Stimulated activated CD8-positive, alpha-beta memory T cell treated with anti-CD3 and anti-CD28 coated beads, Interleukin-4, amount 100 ng/mL, for 4 hours (primary cell): ENCODE data around the gene FAM229A.
A peak's percentile ranks its signal among the peaks of the same experiment; 100 is the strongest.
"Not testable (repeated sequence)": the region's sequence is repeated elsewhere in the genome, so short reads cannot be mapped to it uniquely, and the experiment has no call there.

Source experiments
- DNase-seq, 2 donors: peaks; one replicate each; pipeline ENCODE4 v3.0.0-alpha.2; 2020; ENCODE audit warnings: low read depth in 2 of 2, low spot score in 1 of 2

Gene FAM229A, protein sequence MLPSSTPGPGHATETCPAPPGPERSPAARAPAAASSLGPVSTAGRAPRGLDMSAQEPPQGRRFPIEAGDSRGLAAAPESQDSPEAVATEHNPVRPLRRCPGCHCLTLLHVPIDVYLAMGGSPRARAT

DNA sequence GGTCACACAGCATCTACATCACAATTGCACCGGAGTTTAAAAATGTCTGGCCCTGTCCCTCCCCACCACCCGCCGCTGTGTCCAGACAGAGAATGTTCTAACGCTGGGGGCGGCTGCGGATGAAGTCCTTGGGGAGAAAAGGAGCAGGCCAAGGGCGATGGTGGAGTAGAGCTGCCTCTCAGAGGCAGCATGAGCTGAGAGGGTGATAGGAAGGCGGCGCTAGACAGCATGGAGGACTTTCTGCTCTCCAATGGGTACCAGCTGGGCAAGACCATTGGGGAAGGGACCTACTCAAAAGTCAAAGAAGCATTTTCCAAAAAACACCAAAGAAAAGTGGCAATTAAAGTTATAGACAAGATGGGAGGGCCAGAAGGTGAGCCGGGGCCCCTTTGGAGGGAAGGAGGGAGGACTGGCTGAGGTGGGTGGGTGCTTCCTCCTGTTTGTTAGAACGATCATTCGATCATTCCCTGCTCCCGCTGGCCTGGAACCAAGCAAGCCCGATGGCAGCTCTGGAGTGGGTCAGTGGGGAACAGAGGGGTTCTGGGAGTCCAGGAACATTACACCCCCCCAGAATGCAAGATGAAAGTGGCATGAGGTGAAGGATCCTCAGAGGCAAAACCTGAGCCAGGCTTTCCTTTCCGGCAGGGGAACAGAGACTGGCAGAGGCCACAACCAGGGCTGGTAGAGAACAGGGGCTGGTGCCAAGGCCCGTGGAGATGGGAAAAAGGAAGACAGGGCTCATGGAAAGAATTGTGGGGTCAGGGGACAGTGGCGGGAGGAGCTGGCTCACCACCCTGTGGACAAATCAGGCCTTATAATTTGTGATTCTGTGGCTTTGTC, at the start of gene FAM229A, which contains the start of gene TSSK3:
Gene FAM229A, minus strand, starts transcription at position 12 of the 840 bp plus-strand sequence. CDS start 394 bp downstream, outside the sequence.
Gene TSSK3, plus strand, starts transcription at position 66 of the 840 bp plus-strand sequence. Its CDS starts 163 bp downstream, at position 229.
- DNase-seq, result no peak

DNA sequence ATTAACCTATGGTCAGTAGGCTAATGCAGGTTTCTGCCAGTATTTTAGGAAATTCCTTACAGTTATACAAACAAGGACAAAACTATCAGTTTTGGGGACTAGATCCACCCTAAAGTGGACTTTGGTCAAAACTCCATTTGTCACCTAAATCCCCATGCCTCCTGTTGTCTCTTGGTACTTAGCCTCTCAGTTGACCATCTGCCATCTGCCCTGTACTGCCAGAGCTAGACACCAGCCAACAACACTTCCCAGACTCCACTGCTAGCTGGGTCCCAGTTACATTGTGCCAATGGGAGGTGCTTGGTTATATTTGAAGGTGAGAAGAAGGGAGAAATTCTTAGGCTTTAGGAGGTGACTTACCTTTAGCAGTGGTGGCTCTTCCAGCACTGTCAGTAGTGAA, 49.0 kb upstream of the FAM229A start:
- DNase-seq, result no peak

DNA sequence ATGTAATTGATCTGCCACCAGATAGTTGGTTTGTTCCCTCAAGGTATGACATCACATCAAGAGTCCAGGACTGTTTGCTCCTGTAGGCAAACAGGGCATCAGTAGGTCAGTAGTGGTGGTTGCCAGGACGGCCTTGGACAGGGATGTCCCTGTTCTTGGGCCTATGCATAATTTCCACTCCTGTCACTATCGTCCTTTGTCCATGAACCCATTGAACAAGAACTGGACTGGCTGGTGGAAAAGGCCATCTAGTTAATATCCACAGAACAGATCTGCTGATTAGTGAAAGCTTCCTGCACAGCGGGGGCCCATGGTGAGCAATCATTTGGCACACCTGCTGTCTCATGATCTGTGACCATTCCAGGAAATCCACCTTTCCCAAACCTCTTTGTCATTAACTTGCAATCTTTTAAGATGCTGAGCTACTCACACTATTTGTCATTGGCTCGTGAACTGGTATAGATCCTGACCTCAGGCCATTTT, 44.4 kb upstream of the FAM229A start:
- DNase-seq, result no peak

DNA sequence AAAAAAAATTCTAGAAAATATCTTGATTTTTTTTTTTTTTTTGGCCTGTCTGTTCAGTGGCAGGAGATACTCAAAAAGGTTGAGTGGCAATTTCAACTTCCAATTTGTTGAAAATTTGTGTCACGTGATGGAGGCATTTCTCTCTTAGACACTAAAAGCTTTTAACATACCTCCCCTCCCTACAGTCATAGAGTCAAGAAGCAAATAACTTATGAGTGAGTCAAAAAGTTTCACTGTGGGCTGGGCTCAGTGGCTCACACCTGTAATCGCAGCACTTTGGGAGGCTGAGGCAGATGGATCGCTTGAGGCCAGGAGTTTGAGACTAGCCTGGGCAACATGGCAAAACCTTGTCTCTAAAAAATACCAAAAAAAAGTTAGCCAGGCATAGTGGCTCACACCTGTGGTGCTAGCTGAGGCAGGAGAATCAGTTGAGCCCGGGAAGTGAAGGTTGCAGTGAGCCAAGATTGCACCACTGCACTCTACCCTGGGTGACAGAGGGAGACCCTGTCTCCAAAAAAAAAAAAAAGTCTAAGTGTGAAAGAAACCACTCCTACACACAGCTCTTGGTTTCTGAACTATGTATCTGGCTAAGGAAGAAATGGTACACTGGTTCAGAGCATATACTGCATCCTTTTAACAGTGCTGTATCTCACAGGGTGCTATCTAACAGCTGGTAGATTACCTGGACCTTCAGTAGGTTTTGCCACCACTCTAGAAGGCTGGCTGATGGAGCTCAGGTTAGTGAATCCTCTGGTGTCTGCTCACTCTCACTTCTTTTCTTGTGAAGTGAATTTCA, 43.6 kb upstream of the FAM229A start:
- no peak for DNase-seq

DNA sequence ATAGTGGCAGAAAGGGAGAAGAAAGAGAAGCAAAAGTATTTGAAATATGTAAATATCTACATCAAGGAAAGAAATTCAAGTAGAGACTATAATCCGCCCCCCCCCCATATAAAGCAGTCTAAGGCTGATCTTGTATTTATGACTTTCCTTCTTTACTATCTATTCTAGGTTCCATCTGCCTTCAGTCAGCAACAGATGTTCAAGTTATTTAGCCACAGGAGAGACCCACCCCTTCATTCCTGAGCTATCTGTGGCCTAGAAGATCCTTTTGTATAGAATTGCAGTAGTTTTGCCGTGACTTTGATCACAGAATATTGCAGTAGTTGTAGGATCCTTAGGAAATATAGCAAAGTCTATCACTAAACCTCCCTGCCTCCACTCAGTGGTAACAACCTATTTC, 42.7 kb upstream of the FAM229A start:
- no peak for DNase-seq

DNA sequence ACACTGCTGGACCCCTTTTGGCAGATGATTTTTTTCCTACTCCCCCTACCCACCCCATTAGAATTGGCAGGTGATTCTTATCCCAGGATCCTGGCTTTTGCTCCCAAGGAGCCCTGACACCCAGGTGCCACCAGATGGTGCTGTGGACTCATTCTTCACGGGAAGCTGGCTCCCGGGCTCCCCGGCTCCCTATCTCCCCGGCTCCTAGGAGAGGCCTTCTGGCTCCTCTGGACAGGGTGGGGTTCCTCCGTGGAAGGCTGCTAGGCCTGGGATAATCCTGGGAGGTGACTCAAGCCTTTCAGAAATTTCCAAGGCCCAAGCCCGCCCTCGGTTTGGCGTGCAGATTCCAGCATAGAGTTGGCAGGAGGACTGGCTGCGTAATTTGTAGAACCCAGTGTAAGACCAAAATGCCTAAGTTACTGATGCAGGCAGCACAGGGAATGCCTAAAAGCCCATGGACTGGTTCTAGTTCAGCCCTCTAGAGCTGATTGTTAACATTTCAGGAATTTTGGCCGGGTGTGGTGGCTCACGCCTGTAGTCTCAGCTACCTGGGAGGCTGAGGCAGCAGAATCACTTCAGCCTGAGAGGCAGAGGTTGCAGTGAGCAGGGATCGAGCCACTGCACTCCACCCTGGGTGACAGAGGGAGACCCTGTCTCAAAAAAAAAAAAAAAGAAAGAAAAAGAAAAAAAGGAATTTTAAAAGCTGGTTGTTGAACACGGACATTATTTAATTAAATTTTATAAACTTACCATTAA, 38.8 kb upstream of the FAM229A start:
- peak; percentile 2 to 14 for DNase-seq

DNA sequence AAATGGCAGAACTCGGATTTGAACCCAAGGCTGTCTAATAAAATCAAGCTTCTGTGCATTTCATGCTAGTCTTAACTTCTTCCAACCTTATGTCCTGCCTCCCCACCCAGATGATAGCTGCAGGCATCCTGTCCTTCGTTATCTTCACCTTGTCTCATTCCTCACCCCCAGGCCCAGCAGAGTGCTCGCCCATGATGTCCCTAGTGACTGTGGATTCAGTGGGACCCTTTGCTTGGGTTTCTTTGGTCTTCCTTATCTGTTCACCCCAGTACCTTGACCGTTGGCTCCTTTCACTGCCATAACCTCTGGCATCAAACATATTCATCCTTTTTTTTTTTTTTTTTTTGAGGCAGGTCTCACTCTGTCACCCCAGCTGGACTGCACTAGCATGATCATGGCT, 37.6 kb upstream of the FAM229A start:
- DNase-seq, result no peak

DNA sequence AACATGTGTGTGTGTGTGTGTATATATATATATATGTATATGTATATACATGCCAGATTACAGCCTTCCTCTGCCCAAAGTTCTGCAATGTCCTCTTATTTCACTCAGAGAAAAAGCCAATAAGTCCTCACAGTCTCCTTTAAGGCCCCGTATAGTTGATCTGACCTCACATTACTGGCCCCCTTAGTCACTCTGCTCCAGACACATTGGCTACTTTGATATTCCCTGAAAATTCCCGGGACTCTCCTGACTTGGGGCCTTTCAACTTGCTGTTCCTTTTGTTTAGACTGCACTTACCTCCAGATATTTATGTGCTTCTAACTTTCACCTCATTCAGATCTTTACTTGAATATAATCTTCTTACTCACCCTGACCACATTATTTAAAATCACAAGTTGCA, 36.1 kb upstream of the FAM229A start:
- no peak for DNase-seq

DNA sequence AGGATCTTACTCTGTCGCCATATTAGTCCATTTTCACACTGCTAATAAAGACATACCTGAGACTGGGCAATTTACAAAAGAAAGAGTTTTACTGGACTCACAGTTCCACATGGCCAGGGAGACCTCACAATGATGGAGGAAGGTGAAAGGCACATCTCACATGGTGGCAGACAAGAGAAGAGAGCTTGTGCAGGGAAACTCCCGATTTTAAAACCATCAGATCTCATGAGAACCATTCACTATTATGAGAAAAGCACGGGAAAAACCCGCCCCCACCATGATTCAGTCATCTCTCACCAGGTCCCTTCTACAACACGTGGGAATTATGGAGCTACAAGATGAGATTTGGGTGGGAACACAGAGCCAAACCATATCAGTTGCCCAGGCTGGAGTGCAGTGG, 34.2 kb upstream of the FAM229A start:
- DNase-seq, result not testable (repeated sequence)

DNA sequence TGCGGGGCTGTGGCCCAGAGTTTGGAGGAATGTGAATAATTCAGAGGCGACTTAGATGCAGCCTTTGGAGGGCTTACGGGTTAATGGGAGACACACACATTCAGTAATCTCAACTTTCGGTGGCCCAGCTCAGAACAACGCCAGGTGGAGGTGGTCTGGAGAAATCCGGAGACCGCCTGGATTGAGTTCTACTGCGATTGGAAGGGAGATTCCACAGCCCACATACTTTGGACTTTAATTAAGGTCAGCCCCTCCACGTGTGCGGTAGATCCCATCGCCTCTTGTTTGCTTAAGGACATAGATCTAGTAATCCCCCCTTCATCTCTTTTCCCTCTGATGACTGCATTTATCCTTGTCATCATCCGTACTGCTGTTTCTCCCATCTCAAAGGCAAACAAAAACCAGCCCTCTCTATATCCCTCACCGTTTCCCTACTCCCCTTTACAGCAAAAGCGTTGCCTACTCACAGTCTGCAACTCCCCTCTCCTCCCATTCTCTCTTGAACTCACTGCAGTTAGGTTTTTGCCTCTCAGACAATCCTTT, 32.7 kb upstream of the FAM229A start:
- no peak for DNase-seq

DNA sequence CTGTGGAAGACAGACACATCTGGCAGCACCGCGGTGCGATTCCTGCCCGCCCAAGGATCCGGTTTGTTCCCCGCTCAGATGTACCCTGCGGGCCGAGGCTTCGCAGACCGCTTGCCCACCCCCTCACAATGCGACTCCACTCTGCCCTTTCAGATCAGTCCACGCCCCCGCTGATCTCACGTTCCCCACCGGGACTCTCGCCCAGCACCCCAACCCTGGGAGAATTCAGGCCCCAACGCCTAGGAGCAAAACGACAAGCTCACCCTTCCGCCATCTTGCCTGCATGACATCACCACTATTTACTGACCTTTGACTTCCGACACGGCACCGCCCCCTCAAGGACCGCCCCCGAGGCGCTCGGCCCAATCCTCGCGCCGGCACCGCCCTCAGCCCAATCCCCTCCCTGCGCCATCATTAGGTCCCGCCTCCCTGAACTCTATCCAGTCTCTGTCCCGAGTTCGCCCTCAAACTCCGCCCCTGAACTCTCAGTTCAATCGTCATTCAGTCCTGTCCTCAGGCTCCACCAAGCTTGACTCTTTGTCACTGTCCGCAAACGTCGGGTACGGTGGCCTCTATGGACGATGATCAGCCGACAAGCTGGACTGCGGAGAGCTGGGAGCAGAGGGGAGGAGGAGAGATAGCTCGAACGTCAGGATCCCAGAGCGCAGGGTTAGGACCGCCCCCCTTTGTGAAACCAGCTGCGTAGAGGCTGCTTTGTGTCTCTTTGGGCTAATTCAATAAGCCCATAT, 32.0 kb upstream of the FAM229A start, which contains the start of gene BSDC1:
Gene BSDC1, minus strand, starts transcription at position 301 of the 749 bp plus-strand sequence. Its CDS starts 27 bp downstream, at position 274.
- peak; percentile 90 to 95 for DNase-seq

DNA sequence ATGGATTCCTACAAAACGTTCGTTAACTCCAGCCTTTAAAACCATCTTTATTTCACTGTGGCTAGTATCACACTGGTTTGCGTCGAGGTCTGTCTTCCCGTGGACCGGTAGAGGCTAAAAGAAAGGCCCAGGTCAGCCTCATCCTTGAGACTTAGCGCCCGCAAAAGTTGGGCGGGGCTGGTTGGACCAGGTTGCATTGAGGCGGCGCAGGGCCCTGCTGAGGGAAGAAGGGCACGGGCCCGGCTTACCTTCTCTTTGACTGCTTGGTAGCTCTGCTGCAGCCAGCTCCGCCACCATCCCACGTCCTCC, 31.5 kb upstream of the FAM229A start:
- DNase-seq, result peak in 1 of 2 donors; percentile 7

DNA sequence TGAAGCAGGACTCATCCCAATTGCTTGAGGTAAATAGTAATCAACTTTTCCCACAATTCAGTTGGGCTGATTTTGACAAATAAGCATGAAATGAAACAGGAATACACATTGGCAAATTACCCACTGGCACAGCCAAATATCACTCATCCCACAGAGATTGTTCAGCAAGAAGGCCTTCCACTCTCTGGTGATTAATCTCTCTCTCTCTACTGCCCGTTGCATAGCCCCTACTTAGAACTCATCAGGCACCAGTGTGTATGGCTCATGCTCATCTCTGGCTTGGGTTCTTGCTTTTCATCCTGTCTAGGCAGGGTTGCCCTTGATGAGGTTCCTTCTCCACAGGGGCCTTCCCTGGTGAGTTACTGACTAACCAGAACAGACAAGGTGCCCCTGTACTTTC, 30.9 kb upstream of the FAM229A start:
- DNase-seq, result no peak

DNA sequence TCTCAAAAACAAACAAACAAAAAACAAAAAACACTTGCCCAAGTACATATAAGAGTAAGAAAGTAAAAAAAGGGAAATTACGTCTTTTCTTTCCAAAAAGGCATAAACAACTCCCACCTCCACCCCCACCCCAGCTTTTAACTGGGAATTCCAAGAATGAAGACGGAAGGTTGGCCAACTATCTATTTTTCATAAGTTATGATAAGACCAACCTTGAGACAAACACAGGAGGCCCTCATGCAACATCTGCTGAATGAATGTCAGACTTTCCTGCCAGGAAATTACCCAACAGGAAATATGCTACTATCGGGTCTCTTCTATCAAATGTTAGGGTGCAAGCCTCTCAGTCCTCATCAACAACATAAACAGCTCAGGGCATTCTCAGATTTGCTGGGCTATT, 30.0 kb upstream of the FAM229A start:
- DNase-seq, result no peak

DNA sequence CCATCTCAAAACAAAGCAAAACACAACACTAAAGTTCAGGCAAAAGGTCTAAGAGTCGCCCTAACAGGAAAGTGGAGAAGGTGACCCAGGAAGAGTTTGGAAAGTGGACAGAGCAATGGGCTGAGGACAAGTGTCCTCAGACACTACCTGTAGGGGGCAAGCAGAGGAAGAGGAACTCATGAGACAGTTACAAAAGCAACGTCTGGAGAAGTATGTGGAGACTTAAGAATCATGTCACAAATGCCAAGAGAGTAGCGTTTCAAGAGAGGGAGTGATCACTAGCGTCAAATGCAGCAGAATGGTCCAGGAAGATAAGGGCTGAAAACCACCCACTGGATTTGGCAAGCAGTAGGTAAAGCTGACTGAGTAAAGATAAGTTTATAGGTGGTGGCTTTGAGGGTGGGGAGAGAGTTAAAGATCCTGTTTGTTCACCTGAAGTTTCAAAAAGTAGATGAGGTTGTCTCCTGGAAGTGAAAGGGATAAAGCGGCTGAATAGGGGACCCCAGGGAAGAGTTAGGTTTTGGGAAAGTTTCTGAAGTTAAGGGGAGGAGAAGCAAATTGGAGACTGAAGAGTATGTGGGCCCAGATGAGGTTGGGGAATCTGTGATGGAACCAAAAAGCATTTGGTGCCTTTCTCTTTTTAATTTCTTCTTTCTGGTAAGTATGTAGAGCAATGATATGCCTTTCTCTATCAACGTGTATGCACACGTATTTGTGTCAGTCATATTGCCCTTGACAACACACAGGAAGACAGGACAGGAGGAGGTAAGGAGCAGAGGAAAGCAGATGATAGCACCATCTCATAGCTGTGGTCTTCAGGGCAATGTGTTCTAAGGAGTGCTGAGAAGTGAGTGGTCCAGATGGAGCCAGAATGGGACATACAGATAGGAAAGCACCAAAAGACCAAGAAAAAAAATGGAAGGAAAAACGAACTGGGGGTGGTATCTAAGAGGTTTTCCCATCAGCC, 28.9 kb upstream of the FAM229A start:
- DNase-seq, result no peak

DNA sequence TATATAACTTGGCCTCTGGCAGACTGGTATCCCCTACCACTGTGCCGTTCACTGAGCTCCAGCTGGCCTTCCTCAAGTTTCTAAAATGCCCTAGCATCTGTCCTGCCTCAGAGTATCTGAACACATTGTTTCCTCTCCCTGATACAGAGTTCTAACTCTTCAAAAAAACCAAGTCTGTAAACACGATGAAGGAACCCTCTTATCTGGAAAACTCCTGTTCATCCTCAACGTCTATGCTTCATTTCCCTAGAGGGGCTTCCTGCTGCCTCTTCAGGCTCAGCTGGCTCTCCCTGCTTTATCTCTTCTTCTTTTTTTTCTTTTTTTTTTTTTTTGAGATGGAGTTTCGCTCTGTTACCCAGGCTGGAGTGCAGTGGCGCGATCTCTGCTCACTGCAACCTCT, 26.4 kb upstream of the FAM229A start:
- no peak for DNase-seq

DNA sequence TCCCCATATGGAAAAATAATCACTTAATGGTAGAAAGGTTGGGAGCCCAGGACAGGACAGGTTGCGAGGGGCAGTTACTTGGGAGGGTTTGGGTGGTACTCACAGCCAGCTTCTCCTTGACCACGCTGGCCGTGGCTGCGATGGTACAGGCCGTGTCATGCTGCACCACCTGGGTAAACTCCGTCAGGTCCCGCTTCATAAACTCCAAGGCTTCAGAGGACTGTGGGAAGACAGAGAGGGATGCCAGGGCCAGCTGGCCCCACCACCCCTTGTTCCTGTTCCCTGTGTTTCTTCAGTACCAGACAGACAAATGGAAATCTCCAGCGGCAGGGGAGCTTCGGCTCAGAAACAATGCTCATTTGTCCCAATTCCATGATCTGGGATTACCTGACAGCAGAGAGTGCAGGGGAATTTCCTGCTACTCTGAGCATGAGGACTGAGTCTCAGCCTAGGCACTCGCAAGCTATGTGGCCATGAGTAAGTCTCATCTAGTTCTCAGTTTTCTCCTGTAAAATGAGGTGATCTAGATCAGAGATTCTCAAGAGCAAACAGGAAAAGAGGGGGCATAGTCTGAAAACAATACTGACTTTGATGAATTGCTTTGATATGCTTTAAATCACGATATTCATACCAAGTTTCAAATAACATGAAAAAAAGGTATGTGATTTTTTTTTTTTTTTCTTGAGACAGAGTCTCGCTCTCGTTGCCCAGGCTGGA, 24.5 kb upstream of the FAM229A start:
- DNase-seq, result no peak

DNA sequence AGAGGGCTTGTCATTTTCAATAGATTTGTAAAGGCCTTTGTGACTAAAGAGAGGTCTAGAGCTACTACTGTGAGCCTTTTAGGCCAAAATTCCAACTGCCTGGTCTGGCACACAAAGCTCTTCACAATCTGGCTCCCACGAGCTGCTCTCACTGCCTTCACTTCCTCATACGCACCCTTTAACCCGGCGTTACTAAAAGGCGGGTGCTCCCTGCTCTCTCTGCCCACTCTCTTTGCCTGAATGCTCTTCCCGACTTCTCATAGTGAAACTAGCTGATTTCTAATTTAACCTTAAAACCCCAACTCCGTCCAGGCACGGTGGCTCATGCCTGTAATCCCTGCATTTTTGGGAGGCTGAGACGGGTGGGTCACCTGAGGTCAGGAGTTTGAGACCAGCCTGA, 17.8 kb upstream of the FAM229A start:
- DNase-seq, result no peak
